LNCAP (cell line): ENCODE measurements around the gene MALT1.

Source experiments
- TF ChIP-seq, protein P1 (sequence below): fragments of 450-650 bp; IDR thresholded peaks from 2 replicates; pipeline ENCODE4 v1.5.1; 2017; ENCODE audit warnings: mild to moderate bottlenecking

Gene MALT1

DNA sequence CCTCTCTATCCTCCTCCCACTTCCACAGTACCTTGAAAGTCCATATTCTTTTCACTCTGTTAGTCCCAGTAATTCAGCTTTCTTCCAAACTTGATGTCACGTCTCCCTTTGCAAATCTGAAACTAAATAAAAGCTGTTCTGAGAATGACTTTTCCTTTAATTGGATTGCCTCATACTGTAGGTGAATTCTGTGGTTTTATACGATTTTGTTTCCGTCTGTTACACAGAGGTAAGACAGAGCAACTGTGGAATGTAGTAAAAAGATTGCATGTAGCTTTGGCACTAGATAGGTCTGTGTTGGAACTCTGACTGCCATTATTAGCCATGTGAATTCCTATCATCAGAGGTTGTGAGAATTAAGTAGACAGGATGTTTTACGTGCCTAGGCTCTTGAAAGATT is 25.9 kb downstream of the MALT1 start:
- TF ChIP-seq, protein P1, sequence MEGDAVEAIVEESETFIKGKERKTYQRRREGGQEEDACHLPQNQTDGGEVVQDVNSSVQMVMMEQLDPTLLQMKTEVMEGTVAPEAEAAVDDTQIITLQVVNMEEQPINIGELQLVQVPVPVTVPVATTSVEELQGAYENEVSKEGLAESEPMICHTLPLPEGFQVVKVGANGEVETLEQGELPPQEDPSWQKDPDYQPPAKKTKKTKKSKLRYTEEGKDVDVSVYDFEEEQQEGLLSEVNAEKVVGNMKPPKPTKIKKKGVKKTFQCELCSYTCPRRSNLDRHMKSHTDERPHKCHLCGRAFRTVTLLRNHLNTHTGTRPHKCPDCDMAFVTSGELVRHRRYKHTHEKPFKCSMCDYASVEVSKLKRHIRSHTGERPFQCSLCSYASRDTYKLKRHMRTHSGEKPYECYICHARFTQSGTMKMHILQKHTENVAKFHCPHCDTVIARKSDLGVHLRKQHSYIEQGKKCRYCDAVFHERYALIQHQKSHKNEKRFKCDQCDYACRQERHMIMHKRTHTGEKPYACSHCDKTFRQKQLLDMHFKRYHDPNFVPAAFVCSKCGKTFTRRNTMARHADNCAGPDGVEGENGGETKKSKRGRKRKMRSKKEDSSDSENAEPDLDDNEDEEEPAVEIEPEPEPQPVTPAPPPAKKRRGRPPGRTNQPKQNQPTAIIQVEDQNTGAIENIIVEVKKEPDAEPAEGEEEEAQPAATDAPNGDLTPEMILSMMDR: no peak

DNA sequence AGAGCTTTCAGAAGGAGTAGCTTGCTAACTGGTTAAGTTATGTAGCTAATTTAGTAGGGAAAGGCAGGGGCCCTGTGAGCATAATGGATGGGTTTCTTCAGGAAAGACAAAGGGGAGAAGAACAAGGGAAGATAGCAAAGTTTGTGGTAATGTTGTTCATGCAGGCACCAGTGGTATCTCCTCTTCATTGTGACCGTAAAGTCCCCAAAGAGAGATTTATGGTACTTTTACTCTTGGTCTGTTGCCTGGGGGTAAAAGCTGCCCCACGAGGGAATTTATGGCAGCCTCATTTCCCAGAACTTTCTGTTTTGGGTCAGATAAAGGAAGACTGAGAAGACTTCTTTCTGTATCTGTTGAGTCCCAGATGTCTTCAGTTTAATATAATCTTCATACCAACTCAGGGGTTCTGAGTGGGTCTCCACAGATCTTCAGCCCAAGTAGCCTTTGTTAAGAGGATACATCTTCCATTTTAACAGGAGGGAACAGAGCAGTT is 27.5 kb downstream of the MALT1 start:
- TF ChIP-seq, protein P1: no peak

DNA sequence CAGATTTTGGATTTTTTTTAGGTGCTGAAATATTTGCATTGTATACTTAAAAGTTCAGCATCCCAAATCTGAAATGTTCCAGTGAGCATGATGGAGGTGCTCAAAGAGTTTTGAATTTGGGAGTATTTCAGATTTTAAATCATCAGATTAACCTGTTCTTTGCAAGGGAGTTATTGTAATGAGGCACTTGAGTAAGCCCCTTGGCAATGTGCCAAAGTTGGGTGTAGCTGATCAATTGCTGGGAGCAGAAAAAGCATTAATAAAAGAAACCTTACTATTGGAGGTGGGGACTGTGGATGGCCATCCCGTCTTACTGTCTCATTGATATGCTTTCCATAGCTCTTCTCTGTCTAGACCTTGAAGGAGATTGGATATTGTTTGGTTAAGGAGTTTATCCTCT is 28.3 kb downstream of the MALT1 start:
- TF ChIP-seq, protein P1: no peak

DNA sequence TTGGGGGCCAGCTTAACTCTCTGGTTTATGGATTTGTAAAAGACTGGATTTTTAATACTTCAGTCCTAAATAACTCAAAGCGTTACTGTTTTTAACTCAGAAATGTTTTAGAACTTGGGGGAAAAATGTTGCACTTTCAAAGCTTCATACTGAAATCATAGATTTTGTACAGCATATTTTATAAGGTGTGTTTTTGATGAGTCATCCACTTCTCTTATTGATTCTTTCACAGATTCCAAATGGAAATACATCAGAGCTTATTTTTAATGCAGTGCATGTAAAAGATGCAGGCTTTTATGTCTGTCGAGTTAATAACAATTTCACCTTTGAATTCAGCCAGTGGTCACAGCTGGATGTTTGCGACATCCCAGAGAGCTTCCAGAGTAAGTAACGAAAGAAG is 28.9 kb downstream of the MALT1 start:
- TF ChIP-seq, protein P1: no peak

DNA sequence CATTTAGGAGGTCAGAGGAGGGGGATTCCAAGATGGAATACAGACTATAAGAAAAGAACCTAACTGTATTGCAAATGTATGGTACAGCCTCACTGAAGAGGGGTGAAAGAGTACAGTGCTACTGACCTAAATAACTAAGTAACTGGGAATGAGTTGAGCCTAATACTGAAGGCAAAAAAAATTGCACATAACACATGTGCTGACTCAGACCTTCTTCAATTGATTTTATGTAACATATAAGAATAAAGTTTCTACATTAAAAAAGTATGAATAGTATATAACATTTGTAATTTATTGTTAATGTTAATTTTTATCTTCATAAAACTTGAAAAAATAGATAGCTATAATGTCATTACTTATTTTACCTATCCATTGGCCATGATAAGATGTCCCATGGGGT is 41.7 kb downstream of the MALT1 start:
- TF ChIP-seq, protein P1: no peak

DNA sequence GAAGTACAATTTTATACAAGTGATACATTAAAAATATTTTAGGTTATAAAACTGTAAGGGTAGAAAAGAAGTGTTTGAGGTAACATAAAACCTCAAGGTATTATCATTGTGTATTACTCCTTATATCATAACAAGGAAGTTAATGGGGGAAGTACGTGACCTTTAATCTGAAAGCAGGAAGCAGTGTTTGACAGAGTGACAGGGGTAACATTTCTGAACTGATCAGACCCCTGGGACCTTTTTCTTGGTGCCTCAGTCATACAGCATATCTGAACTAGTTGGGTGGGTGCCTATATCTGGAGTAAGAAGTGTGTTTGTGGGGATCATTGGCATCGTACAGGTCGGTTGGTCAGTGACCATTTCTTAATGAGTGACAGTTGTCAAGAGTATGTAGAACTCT is 43.0 kb downstream of the MALT1 start:
- TF ChIP-seq, protein P1: no peak

DNA sequence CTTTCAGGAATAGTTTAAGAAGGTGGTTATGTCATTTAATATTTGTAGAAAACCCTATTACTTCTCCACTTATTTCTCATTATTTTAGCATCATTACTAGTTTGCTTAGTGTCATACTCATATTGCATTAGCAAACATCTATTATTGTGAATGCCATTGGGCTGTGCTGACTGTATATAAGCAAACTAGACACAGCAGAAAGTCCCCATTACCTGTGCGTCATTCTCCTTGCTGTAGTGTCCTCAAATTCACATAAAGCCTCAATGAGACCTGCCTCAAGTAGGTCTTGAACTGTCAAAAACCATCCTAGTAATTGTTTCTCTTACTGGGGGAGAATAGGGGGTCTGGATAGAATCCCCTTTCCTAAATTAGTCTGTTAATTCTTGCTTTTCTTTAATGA is 43.6 kb downstream of the MALT1 start:
- TF ChIP-seq, protein P1: no peak

DNA sequence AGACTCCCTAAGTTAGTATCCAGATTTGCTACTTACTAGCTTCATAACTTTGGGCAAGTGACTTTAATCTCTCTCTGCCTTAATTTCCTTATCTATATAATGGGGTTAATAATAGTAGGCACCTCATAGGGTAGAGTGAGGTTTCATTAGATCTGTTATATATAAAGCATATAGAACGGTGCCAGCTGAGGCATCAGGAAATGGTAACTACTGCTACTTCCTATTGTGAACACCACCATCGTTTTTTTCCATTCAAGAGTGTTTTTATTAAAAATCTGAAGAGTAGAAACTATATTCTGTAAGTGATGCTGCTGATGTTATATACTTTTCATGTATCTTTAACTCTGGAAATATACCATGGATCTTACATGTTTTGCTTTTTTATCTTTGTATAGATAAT is 44.3 kb downstream of the MALT1 start:
- TF ChIP-seq, protein P1: no peak
